Activated CD4-positive, alpha-beta memory T cell treated with anti-CD3 and anti-CD28 coated beads, Interleukin-2, amount 10 ng/mL, durations not matched to agents 7 days and 5 days (primary cell): ENCODE measurements around the gene SMARCB1. TPM values are rescaled to one million over a fixed set of nuclear protein-coding genes. Genes with fewer than 3 reads are reported as not detected.

Source experiments
- CTCF ChIA-PET: fragments of 350-600 bp; sonication (Branson Sonifier 250); formaldehyde crosslinking; loops from one replicate; lab custom pipeline; 2021; ENCODE audit warnings: antibody characterized with exemption, inconsistent platforms; lab: Charles Lee
- POLR2A ChIA-PET: fragments of 350-600 bp; sonication (Branson Sonifier 250); formaldehyde crosslinking; loops from one replicate; lab custom pipeline; 2021; ENCODE audit warnings: antibody characterized with exemption; lab: Charles Lee
- DNase-seq: peaks from one replicate; pipeline ENCODE4 v3.0.0-alpha.2; 2020
- H3K27ac Mint-ChIP-seq: one replicate; pipeline ENCODE4 v1.8.0; 2021; ENCODE audit warnings: mild to moderate bottlenecking, mixed read lengths
- H3K27me3 Mint-ChIP-seq: one replicate; pipeline ENCODE4 v1.8.0; 2021; ENCODE audit warnings: mixed read lengths
- H3K36me3 Mint-ChIP-seq: one replicate; pipeline ENCODE4 v1.8.0; 2021; ENCODE audit warnings: low read depth, mixed read lengths
- H3K4me1 Mint-ChIP-seq: one replicate; pipeline ENCODE4 v1.8.0; 2021; ENCODE audit warnings: mixed read lengths
- H3K4me3 Mint-ChIP-seq: one replicate; pipeline ENCODE4 v1.8.0; 2021; ENCODE audit warnings: mild to moderate bottlenecking, mixed read lengths
- H3K9me3 Mint-ChIP-seq: one replicate; pipeline ENCODE4 v1.8.0; 2021; ENCODE audit warnings: mixed read lengths
- total RNA-seq, 2 experiments: library from RNA; stranded (reverse); gene quantifications; one replicate each; pipeline ENCODE4 v1.2.3, GENCODE V29; 2021

The SMARCB1 gene
- total RNA-seq, 2 experiments from 2014 or later: 65.6 to 66.9 TPM

GRCh38 chr22:23878219-23878618 lies 91.5 kb downstream of the SMARCB1 start:
- Mint-ChIP-seq H3K4me1 (no peaks in the 10 kb centered on the region), H3K4me3 (no peak overlapping the region), H3K36me3 (no peaks in the 10 kb centered on the region), H3K9me3 (no peaks in the 10 kb centered on the region), H3K27me3 (no peaks in the 10 kb centered on the region), H3K27ac (no peak overlapping the region)
- no peak for DNase-seq
- ChIA-PET POLR2A (interaction anchor here (1.1 kb wide), 1 partner anchor 35 kb away, joined by 3 read pairs; no protein-coding TSS in a partner anchor), CTCF (no interaction called here)

GRCh38 chr22:23882370-23882769 lies 95.6 kb downstream of the SMARCB1 start:
- H3K27me3 Mint-ChIP-seq: no peaks in the 10 kb centered on the region
- CTCF ChIA-PET: interaction anchor here (1.0 kb wide), 1 partner anchor 11 kb away, joined by 5 read pairs; the partner anchor contains the start of gene MIF

DNA sequence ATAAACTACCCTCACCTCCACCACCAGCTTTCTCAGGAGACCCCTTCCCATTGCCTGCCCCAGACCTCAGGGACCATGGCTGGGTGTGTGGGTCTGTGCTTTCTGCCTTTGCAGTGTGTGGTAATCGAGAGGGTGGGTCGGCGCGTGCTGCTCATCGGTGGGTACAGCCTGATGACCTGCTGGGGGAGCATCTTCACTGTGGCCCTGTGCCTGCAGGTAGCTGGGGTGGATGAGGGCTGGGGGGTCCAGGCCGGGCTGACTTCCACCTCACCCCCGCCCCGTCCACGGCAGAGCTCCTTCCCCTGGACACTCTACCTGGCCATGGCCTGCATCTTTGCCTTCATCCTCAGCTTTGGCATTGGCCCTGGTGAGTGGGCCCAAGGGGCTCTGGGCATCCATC lies 96.9 kb downstream of the SMARCB1 start:
- Mint-ChIP-seq H3K27me3 (no peaks in the 10 kb centered on the region), H3K27ac (no peak overlapping the region), H3K9me3 (no peaks in the 10 kb centered on the region), H3K36me3 (no peaks in the 10 kb centered on the region), H3K4me1 (no peaks in the 10 kb centered on the region), H3K4me3 (no peak overlapping the region)
- CTCF ChIA-PET: no interaction called here
- POLR2A ChIA-PET: interaction anchor here (0.9 kb wide), 1 partner anchor 30 kb away, joined by 3 read pairs; no protein-coding TSS in a partner anchor
- DNase-seq: no peak

More at GRCh38 chr22:23882370-23882769, 95.6 kb downstream of the SMARCB1 start:
- no peak overlapping the region for H3K27ac Mint-ChIP-seq
- no peaks in the 10 kb centered on the region for H3K9me3 Mint-ChIP-seq
- H3K4me1 Mint-ChIP-seq: no peaks in the 10 kb centered on the region
- H3K4me3 Mint-ChIP-seq: no peak overlapping the region
- POLR2A ChIA-PET: no interaction called here
- no peak for DNase-seq
- no peaks in the 10 kb centered on the region for H3K36me3 Mint-ChIP-seq

DNA sequence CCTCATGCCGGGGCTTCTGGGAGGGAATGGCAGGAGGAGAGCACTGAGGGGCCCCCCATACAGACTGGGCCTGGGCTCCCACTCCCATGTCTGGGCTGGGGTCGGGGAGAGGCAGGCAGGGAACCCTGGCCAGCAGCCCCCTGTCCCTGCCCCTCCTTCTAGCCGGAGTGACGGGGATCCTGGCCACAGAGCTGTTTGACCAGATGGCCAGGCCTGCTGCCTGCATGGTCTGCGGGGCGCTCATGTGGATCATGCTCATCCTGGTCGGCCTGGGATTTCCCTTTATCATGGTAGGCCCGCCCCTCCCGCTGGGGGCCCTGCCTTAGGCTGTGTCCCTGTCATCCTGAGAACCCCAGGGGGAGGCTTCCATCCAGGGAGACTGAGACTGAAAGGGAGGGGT lies 97.4 kb downstream of the SMARCB1 start:
- H3K36me3 Mint-ChIP-seq: no peaks in the 10 kb centered on the region
- ChIA-PET CTCF (interaction anchor here (1.7 kb wide), 1 partner anchor 10 kb away, joined by 11 read pairs; the partner anchor contains the start of gene MIF), POLR2A (interaction anchor here (0.9 to 1.2 kb wide), 2 partner anchors 29 to 30 kb away, joined by 3 to 5 read pairs; no protein-coding TSS in a partner anchor)
- H3K4me1 Mint-ChIP-seq: no peaks in the 10 kb centered on the region
- DNase-seq: no peak
- no peaks in the 10 kb centered on the region for H3K9me3 Mint-ChIP-seq
- H3K4me3 Mint-ChIP-seq: no peak overlapping the region
- H3K27ac Mint-ChIP-seq: no peak overlapping the region
- H3K27me3 Mint-ChIP-seq: no peaks in the 10 kb centered on the region

Other genes starting within 250 kb of the SMARCB1 start
- 1 to 10 TPM; 2.2 to 2.3 TPM for gene IGLL1, start 206.7 kb upstream of the SMARCB1 start, total RNA-seq
- under 1 TPM; 0.38 to 0.48 TPM for gene DRICH1, start 154.6 kb upstream of the SMARCB1 start, total RNA-seq
- 10 to 100 TPM; 26.9 to 28.8 TPM for gene RGL4, start 96.0 kb upstream of the SMARCB1 start, total RNA-seq
- gene ZNF70, start 35.9 kb upstream of the SMARCB1 start, total RNA-seq: 1 to 10 TPM; 1.6 to 1.8 TPM
- gene VPREB3, start 32.5 kb upstream of the SMARCB1 start, total RNA-seq: not detected
- 1 to 10 TPM in 1 of 2 experiments, under 1 TPM in 1; 0.60 to 1.1 TPM for gene C22orf15, start 24.0 kb upstream of the SMARCB1 start, total RNA-seq
- 10 to 100 TPM; 62.4 to 63.2 TPM for gene CHCHD10, start 19.0 kb upstream of the SMARCB1 start, total RNA-seq
- under 1 TPM; 0.20 to 0.28 TPM for gene MMP11, start 14.1 kb upstream of the SMARCB1 start, total RNA-seq
- gene DERL3, start 52.0 kb downstream of the SMARCB1 start, total RNA-seq: 1 to 10 TPM; 7.8 to 8.3 TPM
- 1 to 10 TPM; 6.5 TPM for gene SLC2A11, start 70.9 kb downstream of the SMARCB1 start, total RNA-seq
- gene MIF, start 107.4 kb downstream of the SMARCB1 start, total RNA-seq: 100 to 1,000 TPM; 836 to 882 TPM
- gene GSTT2B, start 174.2 kb downstream of the SMARCB1 start, total RNA-seq: not detected
- 1 to 10 TPM; 2.2 to 2.3 TPM for gene DDTL, start 179.9 kb downstream of the SMARCB1 start, total RNA-seq
- 100 to 1,000 TPM; 116 to 119 TPM for gene DDT, start 187.5 kb downstream of the SMARCB1 start, total RNA-seq
- gene GSTT2, start 193.2 kb downstream of the SMARCB1 start, total RNA-seq: not detected
- not detected for gene GSTT4, start 218.5 kb downstream of the SMARCB1 start, total RNA-seq
- gene CABIN1, start 224.3 kb downstream of the SMARCB1 start, total RNA-seq: 100 to 1,000 TPM; 100 to 102 TPM